H1 (cell line): ENCODE data around the gene TUBB1.

Source experiments
- CBX5 ChIP-seq: fragments of 300-800, 300-1000 bp; sonication (generic); IDR thresholded peaks from 2 replicates; pipeline ENCODE4 v1.7.1; 2016; ENCODE audit warnings: antibody characterized with exemption, low read length, low read depth
- EZH2 ChIP-seq: fragments of 200-600 bp; sonication (generic); IDR thresholded peaks from 2 replicates; pipeline ENCODE4 v1.7.1; 2012; ENCODE audit warnings: low read depth, mild to moderate bottlenecking, moderate library complexity, low read length, inconsistent platforms; ENCODE audit not compliant: severe bottlenecking
- MAX ChIP-seq: IDR thresholded peaks from 2 replicates; pipeline ENCODE4 v1.6.1; 2012; ENCODE audit warnings: inconsistent platforms
- POLR2A ChIP-seq, 2 experiments: IDR thresholded peaks; 1 replicate in 1 of 2; 2 replicates in 1 of 2; pipeline ENCODE4 v1.6.1; 2011; ENCODE audit warnings: low read depth in 2 of 2, low read length in 2 of 2, mild to moderate bottlenecking in 2 of 2; ENCODE audit errors: control extremely low read depth in 1 of 2
- POLR2AphosphoS5 ChIP-seq: IDR thresholded peaks from 2 replicates; pipeline ENCODE4 v1.6.1; 2011; ENCODE audit warnings: low read depth, low read length
- SIN3A ChIP-seq, 2 experiments: IDR thresholded peaks in 1 of 2; conservative IDR thresholded peaks in 1 of 2; 2 replicates each; pipeline ENCODE4 v1.6.1; 2011 to 2012; ENCODE audit warnings: low read length in 2 of 2, improper control_type of control experiment in 1 of 2, low read depth in 1 of 2, mild to moderate bottlenecking in 1 of 2
- SP4 ChIP-seq: IDR thresholded peaks from 2 replicates; pipeline ENCODE4 v1.6.1; 2012; ENCODE audit warnings: low read length, inconsistent platforms
- TF ChIP-seq, protein P1 (sequence below), 3 experiments: IDR thresholded peaks; 1 replicate in 2 of 3; 2 replicates in 1 of 3; pipeline versions ENCODE4 v1.5.1 to v1.6.1; 2011; ENCODE audit warnings: low read length in 3 of 3, mild to moderate bottlenecking in 3 of 3, inconsistent platforms in 2 of 3, low read depth in 1 of 3, moderate library complexity in 1 of 3; ENCODE audit not compliant: insufficient read depth in 1 of 3; ENCODE audit errors: control extremely low read depth in 1 of 3
- TF ChIP-seq, protein P2 (sequence below): IDR thresholded peaks from 2 replicates; pipeline ENCODE4 v1.6.1; 2012; ENCODE audit warnings: inconsistent platforms

GRCh38 chr20:59047938-59048680 is 28.9 kb downstream of the TUBB1 start:
- TF ChIP-seq POLR2A (IDR thresholded peaks at IDR 0.05; ENCODE audit: control extremely low read depth in 1 of 2, low read depth in 2 of 2, low read length in 2 of 2) = no peak
- TF ChIP-seq EZH2 = no peak
- TF ChIP-seq CBX5 = no peak
- TF ChIP-seq POLR2AphosphoS5 = no peak
- no peak for TF ChIP-seq MAX
- TF ChIP-seq SIN3A (conservative IDR thresholded peaks at IDR 0.05 in 1 of 2, IDR thresholded peaks at IDR 0.05 in 1 of 2; ENCODE audit: low read depth in 1 of 2, low read length in 2 of 2) = no peak
- TF ChIP-seq, protein P1, sequence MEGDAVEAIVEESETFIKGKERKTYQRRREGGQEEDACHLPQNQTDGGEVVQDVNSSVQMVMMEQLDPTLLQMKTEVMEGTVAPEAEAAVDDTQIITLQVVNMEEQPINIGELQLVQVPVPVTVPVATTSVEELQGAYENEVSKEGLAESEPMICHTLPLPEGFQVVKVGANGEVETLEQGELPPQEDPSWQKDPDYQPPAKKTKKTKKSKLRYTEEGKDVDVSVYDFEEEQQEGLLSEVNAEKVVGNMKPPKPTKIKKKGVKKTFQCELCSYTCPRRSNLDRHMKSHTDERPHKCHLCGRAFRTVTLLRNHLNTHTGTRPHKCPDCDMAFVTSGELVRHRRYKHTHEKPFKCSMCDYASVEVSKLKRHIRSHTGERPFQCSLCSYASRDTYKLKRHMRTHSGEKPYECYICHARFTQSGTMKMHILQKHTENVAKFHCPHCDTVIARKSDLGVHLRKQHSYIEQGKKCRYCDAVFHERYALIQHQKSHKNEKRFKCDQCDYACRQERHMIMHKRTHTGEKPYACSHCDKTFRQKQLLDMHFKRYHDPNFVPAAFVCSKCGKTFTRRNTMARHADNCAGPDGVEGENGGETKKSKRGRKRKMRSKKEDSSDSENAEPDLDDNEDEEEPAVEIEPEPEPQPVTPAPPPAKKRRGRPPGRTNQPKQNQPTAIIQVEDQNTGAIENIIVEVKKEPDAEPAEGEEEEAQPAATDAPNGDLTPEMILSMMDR (IDR thresholded peaks at IDR 0.05; ENCODE audit: control extremely low read depth in 1 of 3, insufficient read depth in 1 of 3, low read depth in 1 of 3, low read length in 3 of 3) = no peak
- TF ChIP-seq, protein P2, sequence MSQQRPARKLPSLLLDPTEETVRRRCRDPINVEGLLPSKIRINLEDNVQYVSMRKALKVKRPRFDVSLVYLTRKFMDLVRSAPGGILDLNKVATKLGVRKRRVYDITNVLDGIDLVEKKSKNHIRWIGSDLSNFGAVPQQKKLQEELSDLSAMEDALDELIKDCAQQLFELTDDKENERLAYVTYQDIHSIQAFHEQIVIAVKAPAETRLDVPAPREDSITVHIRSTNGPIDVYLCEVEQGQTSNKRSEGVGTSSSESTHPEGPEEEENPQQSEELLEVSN = no peak
- no peak for TF ChIP-seq SP4
